SK-N-SH (cell line): Measurements from ENCODE around the gene SV2A. TPM values are rescaled to one million over a fixed set of nuclear protein-coding genes. Genes with fewer than 3 reads are reported as not detected.

Experiments used
- CTCF ChIA-PET: fragments of 300-600, 350-600 bp; formaldehyde crosslinking; extraction: SDS; loops from one replicate; lab custom pipeline; 2021; lab: Yijun Ruan, JAX
- POLR2A ChIA-PET: fragments of 350-600 bp; sonication (Branson Sonifier 250); formaldehyde crosslinking; extraction: SDS; loops from one replicate; lab custom pipeline; 2020; ENCODE audit warnings: antibody characterized with exemption, inconsistent platforms; lab: Yijun Ruan, JAX
- DNase-seq: peaks from one replicate; pipeline ENCODE4 v3.0.0; 2012
- H2AFZ ChIP-seq: fragments of 200-600 bp; sonication (generic); 2 replicates; pipeline ENCODE4 v1.8.1; 2016; ENCODE audit warnings: antibody characterized with exemption, mild to moderate bottlenecking, low read depth
- H3F3A ChIP-seq: fragments of 200-600 bp; sonication (generic); replicated peaks from 2 replicates; pipeline ENCODE3; 2016; ENCODE audit warnings: antibody characterized with exemption, mild to moderate bottlenecking; ENCODE audit not compliant: insufficient read depth
- H3K27ac ChIP-seq, 2 experiments: fragments of 200-500 bp in 1 of 2; fragments of 200-600 bp in 1 of 2; sonication (Bioruptor generic) in 1 of 2; sonication (generic), shearing (Covaris generic) in 1 of 2; 2 replicates each; pipeline versions ENCODE4 v1.5.1 to v1.6.1; 2014 to 2016; ENCODE audit warnings: low read depth in 2 of 2, inconsistent platforms in 1 of 2, low read length in 1 of 2, mild to moderate bottlenecking in 1 of 2, mixed read lengths in 1 of 2
- H3K27me3 ChIP-seq: fragments of 200-600 bp; sonication (generic), shearing (Covaris generic); 2 replicates; pipeline ENCODE4 v1.6.1; 2016; ENCODE audit warnings: mixed run types; ENCODE audit not compliant: insufficient read depth
- H3K36me3 ChIP-seq, 2 experiments: fragments of 200-500 bp in 1 of 2; fragments of 200-600 bp in 1 of 2; sonication (Bioruptor generic) in 1 of 2; sonication (generic) in 1 of 2; replicated peaks in 1 of 2; 2 replicates each; pipeline versions ENCODE3 to v1.5.1; 2014 to 2016; ENCODE audit warnings: low read length in 1 of 2, mild to moderate bottlenecking in 1 of 2; ENCODE audit not compliant: insufficient read depth in 2 of 2, control insufficient read depth in 1 of 2
- H3K4me1 ChIP-seq, 2 experiments: fragments of 200-500 bp in 1 of 2; fragments of 200-600 bp in 1 of 2; sonication (Bioruptor generic) in 1 of 2; sonication (generic), shearing (Covaris generic) in 1 of 2; 2 replicates each; pipeline versions ENCODE4 v1.5.1 to v1.6.1; 2014 to 2016; ENCODE audit warnings: low read depth in 1 of 2, low read length in 1 of 2, mixed run types in 1 of 2; ENCODE audit not compliant: insufficient read depth in 2 of 2, control insufficient read depth in 1 of 2
- H3K4me2 ChIP-seq: fragments of 200-600 bp; sonication (generic), shearing (Covaris generic); 2 replicates; pipeline ENCODE4 v1.6.1; 2017; ENCODE audit warnings: mixed run types
- H3K4me3 ChIP-seq, 2 experiments: fragments of 200-500 bp in 1 of 2; fragments of 200-600 bp in 1 of 2; sonication (Bioruptor generic) in 1 of 2; sonication (generic), shearing (Covaris generic) in 1 of 2; 2 replicates each; pipeline versions ENCODE4 v1.5.1 to v1.8.1; 2014 to 2016; ENCODE audit warnings: low read depth in 2 of 2, inconsistent platforms in 1 of 2, low read length in 1 of 2, mild to moderate bottlenecking in 1 of 2, mixed read lengths in 1 of 2, moderate library complexity in 1 of 2
- H3K79me2 ChIP-seq: fragments of 200-600 bp; sonication (generic); 2 replicates; pipeline ENCODE4 v1.8.1; 2017; ENCODE audit warnings: mild to moderate bottlenecking; ENCODE audit not compliant: insufficient read depth
- H3K9ac ChIP-seq: fragments of 200-600 bp; sonication (generic); 2 replicates; pipeline ENCODE4 v1.6.1; 2017; ENCODE audit warnings: mixed run types
- H3K9me2 ChIP-seq: fragments of 200-600 bp; sonication (generic); 2 replicates; pipeline ENCODE4 v1.6.1; 2017; ENCODE audit warnings: mixed run types
- H3K9me3 ChIP-seq: fragments of 200-600 bp; sonication (generic); 2 replicates; pipeline ENCODE4 v1.6.1; 2017; ENCODE audit warnings: mixed run types, mild to moderate bottlenecking, moderate library complexity
- H4K20me1 ChIP-seq: fragments of 200-600 bp; sonication (generic); 2 replicates; pipeline ENCODE4 v1.6.1; 2017; ENCODE audit warnings: mild to moderate bottlenecking, mixed run types; ENCODE audit not compliant: insufficient read depth
- FOXJ3 ChIP-seq: sonication (generic); formaldehyde crosslinking; IDR thresholded peaks from 2 replicates; pipeline ENCODE4 v1.5.1; 2020; ENCODE audit warnings: mild to moderate bottlenecking, missing genetic modification reagents
- GABPA ChIP-seq: IDR thresholded peaks from 2 replicates; pipeline ENCODE4 v1.4.0; 2012; ENCODE audit warnings: low read depth, mild to moderate bottlenecking
- JUND ChIP-seq: IDR thresholded peaks from 2 replicates; pipeline ENCODE4 v1.4.0; 2012
- POLR2AphosphoS5 ChIP-seq: IDR thresholded peaks from 2 replicates; pipeline ENCODE4 v1.6.1; 2012; ENCODE audit warnings: low read depth, low read length
- RAD21 ChIP-seq: IDR thresholded peaks from 2 replicates; pipeline ENCODE4 v1.6.1; 2012; ENCODE audit warnings: mild to moderate bottlenecking, low read length
- RFX5 ChIP-seq: IDR thresholded peaks from 2 replicates; pipeline ENCODE4 v1.6.1; 2012; ENCODE audit warnings: mild to moderate bottlenecking, improper control_type of control experiment, low read length
- WGBS: methylation state at CpG from one replicate; pipeline ENCODE4 v1.1.6; 2017; ENCODE audit warnings: low lambda C conversion rate; 5-methylcytosine and 5-hydroxymethylcytosine counted together
- polyA plus RNA-seq, 3 experiments: library from polyadenylated mRNA; depleted of rRNA; stranded (reverse); fragments of >200 nt; gene quantifications; 2 replicates each; pipeline ENCODE4 v1.2.3, GENCODE V29; 2012
- TF ChIP-seq, protein P1 (sequence below): IDR thresholded peaks from 2 replicates; pipeline ENCODE4 v1.4.0; 2012; ENCODE audit warnings: low read depth, borderline replicate concordance
- TF ChIP-seq, protein P2 (sequence below): fragments of 200-600 bp; sonication (generic); IDR thresholded peaks from 2 replicates; pipeline ENCODE4 v1.6.1; 2017; ENCODE audit warnings: antibody characterized with exemption, mild to moderate bottlenecking, moderate library complexity
- TF ChIP-seq, protein P3 (sequence below): IDR thresholded peaks from 2 replicates; pipeline ENCODE4; 2012

SV2A gene
- polyA plus RNA-seq, 1 of the 3 experiments (the other 2 are of a cell fraction): 22.7 TPM

- no peak overlapping the region; the same call in 1 of the 2 replicates for H2AFZ ChIP-seq
- no peaks in the 10 kb centered on the region for H3K79me2 ChIP-seq
- TF ChIP-seq POLR2AphosphoS5 (peak; percentile 39), JUND (no peak), RFX5 (no peak), RAD21 (no peak), FOXJ3 (CRISPR knock-in tag) (no peak), GABPA (no peak)
- TF ChIP-seq, protein P1, sequence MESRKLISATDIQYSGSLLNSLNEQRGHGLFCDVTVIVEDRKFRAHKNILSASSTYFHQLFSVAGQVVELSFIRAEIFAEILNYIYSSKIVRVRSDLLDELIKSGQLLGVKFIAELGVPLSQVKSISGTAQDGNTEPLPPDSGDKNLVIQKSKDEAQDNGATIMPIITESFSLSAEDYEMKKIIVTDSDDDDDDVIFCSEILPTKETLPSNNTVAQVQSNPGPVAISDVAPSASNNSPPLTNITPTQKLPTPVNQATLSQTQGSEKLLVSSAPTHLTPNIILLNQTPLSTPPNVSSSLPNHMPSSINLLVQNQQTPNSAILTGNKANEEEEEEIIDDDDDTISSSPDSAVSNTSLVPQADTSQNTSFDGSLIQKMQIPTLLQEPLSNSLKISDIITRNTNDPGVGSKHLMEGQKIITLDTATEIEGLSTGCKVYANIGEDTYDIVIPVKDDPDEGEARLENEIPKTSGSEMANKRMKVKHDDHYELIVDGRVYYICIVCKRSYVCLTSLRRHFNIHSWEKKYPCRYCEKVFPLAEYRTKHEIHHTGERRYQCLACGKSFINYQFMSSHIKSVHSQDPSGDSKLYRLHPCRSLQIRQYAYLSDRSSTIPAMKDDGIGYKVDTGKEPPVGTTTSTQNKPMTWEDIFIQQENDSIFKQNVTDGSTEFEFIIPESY: no peak
- TF ChIP-seq, protein P2, sequence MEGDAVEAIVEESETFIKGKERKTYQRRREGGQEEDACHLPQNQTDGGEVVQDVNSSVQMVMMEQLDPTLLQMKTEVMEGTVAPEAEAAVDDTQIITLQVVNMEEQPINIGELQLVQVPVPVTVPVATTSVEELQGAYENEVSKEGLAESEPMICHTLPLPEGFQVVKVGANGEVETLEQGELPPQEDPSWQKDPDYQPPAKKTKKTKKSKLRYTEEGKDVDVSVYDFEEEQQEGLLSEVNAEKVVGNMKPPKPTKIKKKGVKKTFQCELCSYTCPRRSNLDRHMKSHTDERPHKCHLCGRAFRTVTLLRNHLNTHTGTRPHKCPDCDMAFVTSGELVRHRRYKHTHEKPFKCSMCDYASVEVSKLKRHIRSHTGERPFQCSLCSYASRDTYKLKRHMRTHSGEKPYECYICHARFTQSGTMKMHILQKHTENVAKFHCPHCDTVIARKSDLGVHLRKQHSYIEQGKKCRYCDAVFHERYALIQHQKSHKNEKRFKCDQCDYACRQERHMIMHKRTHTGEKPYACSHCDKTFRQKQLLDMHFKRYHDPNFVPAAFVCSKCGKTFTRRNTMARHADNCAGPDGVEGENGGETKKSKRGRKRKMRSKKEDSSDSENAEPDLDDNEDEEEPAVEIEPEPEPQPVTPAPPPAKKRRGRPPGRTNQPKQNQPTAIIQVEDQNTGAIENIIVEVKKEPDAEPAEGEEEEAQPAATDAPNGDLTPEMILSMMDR: peak; percentile 19; the same call in 1 of the 2 replicates
- TF ChIP-seq, protein P3, sequence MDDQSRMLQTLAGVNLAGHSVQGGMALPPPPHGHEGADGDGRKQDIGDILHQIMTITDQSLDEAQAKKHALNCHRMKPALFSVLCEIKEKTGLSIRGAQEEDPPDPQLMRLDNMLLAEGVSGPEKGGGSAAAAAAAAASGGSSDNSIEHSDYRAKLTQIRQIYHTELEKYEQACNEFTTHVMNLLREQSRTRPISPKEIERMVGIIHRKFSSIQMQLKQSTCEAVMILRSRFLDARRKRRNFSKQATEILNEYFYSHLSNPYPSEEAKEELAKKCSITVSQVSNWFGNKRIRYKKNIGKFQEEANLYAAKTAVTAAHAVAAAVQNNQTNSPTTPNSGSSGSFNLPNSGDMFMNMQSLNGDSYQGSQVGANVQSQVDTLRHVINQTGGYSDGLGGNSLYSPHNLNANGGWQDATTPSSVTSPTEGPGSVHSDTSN: no peak; the same call in 1 of the 2 replicates
- peak overlapping the region; percentile 51; a peak in 2 of 4 replicates for H3K4me3 ChIP-seq
- peaks cover 42% of the 10 kb centered on the region for H3F3A ChIP-seq
- H3K9ac ChIP-seq: peak overlapping the region; percentile 58; the same call in 1 of the 2 replicates
- H3K36me3 ChIP-seq: peaks cover 3 to 5% of the 10 kb centered on the region in 2 experiments
- H3K9me3 ChIP-seq: no peaks in the 10 kb centered on the region
- WGBS: 58% methylated on average over 8 of the region's 8 CpGs
- ChIA-PET CTCF (interaction anchor here (0.8 to 2.9 kb wide), 4 partner anchors 9 to 232 kb away, joined by 3 to 10 read pairs (median 4); partner anchors contain the start of gene SF3B4), POLR2A (interaction anchor here (1.3 to 3.4 kb wide), 2 partner anchors 9 to 50 kb away, joined by 4 to 30 read pairs; a partner anchor contains a TSS)
- DNase-seq: no peak
- H3K4me1 ChIP-seq: peaks cover 22 to 29% of the 10 kb centered on the region in 2 experiments
- peak overlapping the region; percentile 64 for H3K4me2 ChIP-seq
- H3K27me3 ChIP-seq: no peaks in the 10 kb centered on the region
- peak overlapping the region; percentile 73 to 83 for H3K27ac ChIP-seq
- H3K9me2 ChIP-seq: no peaks in the 10 kb centered on the region
- H4K20me1 ChIP-seq: no peaks in the 10 kb centered on the region
Observed at GRCh38 chr1:149936992-149937705, 19.5 kb upstream of the SV2A start.
